ENCODE measurements around the gene PEX5. TPM values are rescaled to one million over a fixed set of nuclear protein-coding genes. Genes with fewer than 3 reads are reported as not detected.

PEX5 gene
- total RNA-seq, 4 donors from 2014 or later: 66.8 to 96.9 (median 71.1) TPM

DNA sequence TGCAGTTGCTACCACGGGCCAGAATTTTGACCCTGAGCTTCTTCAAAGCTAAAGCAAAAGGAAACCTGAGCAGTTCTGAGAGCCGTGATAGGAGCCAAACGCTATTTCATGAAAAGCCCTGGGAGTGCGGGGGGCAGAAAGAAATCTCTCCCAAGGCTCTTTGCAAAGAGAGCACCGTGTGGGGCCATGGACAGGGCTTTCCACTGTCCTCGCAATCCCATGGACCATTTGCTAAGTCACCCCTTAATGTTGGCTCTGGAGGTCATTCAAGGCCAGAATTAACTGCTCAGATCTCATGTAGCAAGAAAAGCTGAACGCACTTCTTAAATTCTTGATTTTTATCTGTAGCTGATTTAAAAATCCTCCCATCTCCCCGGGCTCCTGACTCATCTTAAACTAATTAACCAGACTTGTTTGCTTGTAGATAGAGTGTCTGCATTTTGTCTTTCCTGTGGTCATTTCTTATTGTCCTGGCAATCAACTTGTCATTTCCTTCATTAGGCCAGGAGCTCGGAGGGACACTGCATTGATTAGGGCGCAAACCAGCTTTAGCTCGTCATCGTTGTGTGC lies 34.5 kb upstream of the PEX5 start:
- H3K27ac ChIP-seq: no peak overlapping the region
- H3K27me3 ChIP-seq: no peaks in the 10 kb centered on the region
- DNase-seq (no peak), ATAC-seq (no peak)
- H3K9me3 ChIP-seq: no peaks in the 10 kb centered on the region
- in situ Hi-C loops (cut with MboI; ENCODE audit: low sequenced_read_pairs in 4 of 4): no loop called here
- H3K4me1 ChIP-seq: no peaks in the 10 kb centered on the region
- TF ChIP-seq CTCF (IDR thresholded peaks at IDR 0.05 in 4 of 5, conservative IDR thresholded peaks at IDR 0.05 in 1 of 5) (no peak), POLR2A (IDR thresholded peaks at IDR 0.05) (no peak)
- H3K4me3 ChIP-seq: no peak overlapping the region
- intact Hi-C loops (cut with DNase I; ENCODE audit: low total_unique reads): no loop called here
- H3K36me3 ChIP-seq: no peaks in the 10 kb centered on the region

DNA sequence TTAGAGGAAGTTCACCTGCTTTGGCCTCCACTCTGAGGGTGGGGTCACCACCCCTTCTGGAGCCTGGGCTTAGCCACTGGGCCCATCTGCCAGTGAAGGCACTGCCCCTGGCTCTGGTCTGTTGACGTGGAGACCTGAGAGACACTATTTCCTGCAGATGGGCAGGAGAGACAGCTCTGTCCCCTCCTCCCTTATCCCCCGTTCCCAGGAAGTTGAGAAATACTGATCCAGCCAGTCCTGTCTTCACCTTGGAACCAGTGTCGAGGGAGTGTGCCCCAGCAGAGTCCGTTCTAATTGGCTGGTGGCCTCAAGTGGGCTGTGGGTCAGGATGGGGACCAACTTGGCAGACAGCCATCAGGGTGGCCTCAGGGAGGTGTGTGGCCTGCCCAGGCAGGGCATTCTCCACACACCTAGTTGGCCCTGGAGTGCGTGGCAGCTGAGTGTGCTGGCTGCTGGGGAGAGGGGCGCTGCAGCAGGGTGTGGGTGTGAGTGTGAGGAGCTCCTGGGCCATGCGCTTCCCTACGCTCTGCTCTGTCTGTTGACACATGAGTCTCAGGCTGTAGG lies 33.9 kb upstream of the PEX5 start:
- no peaks in the 10 kb centered on the region for H3K36me3 ChIP-seq
- in situ Hi-C loops (cut with MboI; ENCODE audit: low sequenced_read_pairs in 4 of 4): no loop called here
- no peaks in the 10 kb centered on the region for H3K4me1 ChIP-seq
- no peaks in the 10 kb centered on the region for H3K9me3 ChIP-seq
- H3K27ac ChIP-seq: no peak overlapping the region
- H3K4me3 ChIP-seq: no peak overlapping the region
- H3K27me3 ChIP-seq: no peaks in the 10 kb centered on the region
- TF ChIP-seq CTCF (IDR thresholded peaks at IDR 0.05 in 4 of 5, conservative IDR thresholded peaks at IDR 0.05 in 1 of 5) (no peak), POLR2A (IDR thresholded peaks at IDR 0.05) (no peak)
- ATAC-seq: no peak
- intact Hi-C loops (cut with DNase I; ENCODE audit: low total_unique reads): no loop called here
- no peak for DNase-seq

GRCh38 chr12:7156259-7157197 lies 33.0 kb upstream of the PEX5 start:
- Histone ChIP-seq H3K27me3 (no peaks in the 10 kb centered on the region), H3K4me3 (no peak overlapping the region), H3K4me1 (no peaks in the 10 kb centered on the region), H3K36me3 (no peaks in the 10 kb centered on the region), H3K27ac (no peak overlapping the region), H3K9me3 (no peaks in the 10 kb centered on the region)
- ATAC-seq: no peak
- in situ Hi-C loops (cut with MboI; ENCODE audit: low sequenced_read_pairs in 4 of 4) (no loop called here), intact Hi-C loops (cut with DNase I; ENCODE audit: low total_unique reads) (no loop called here)
- no peak for DNase-seq
- TF ChIP-seq POLR2A (IDR thresholded peaks at IDR 0.05): no peak
- TF ChIP-seq CTCF (IDR thresholded peaks at IDR 0.05 in 4 of 5, conservative IDR thresholded peaks at IDR 0.05 in 1 of 5): no peak

DNA sequence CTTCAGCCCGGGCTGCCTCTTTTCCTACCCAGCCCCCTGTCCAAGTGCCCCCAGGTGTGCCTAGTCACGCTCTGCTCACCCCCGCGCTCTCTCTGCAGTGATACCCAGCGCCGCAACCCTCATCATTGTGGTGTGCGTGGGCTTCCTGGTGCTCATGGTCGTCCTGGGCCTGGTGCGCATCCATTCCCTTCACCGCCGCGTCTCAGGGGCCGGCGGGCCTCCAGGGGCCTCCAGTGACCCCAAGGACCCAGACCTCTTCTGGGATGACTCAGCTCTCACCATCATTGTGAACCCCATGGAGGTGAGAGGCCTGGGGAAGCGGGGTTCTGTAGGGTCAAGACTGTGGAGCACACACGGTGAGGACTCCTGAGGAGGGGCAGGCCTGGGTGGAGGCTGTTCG lies 32.1 kb upstream of the PEX5 start:
- Histone ChIP-seq H3K4me3 (no peak overlapping the region), H3K36me3 (no peaks in the 10 kb centered on the region), H3K27me3 (no peaks in the 10 kb centered on the region), H3K4me1 (no peaks in the 10 kb centered on the region), H3K9me3 (no peaks in the 10 kb centered on the region), H3K27ac (no peak overlapping the region)
- in situ Hi-C loops (cut with MboI; ENCODE audit: low sequenced_read_pairs in 4 of 4) (no loop called here), intact Hi-C loops (cut with DNase I; ENCODE audit: low total_unique reads) (no loop called here)
- no peak for TF ChIP-seq POLR2A (IDR thresholded peaks at IDR 0.05)
- TF ChIP-seq CTCF (IDR thresholded peaks at IDR 0.05 in 4 of 5, conservative IDR thresholded peaks at IDR 0.05 in 1 of 5): no peak
- no peak for DNase-seq
- no peak for ATAC-seq
